Tibial nerve (tissue), 4 donors: ENCODE results near the gene ZNF860. TPM values are rescaled to one million over a fixed set of nuclear protein-coding genes. Genes with fewer than 3 reads are reported as not detected.

ENCODE experiments used
- DNase-seq, 2 donors: peaks; one replicate each; pipeline ENCODE4 v3.0.0-alpha.2; 2019; ENCODE audit warnings: low spot score in 2 of 2
- H3K27ac ChIP-seq, 4 donors: fragments of 200-600 bp; sonication (generic) in 3 of 4; one replicate each; pipeline ENCODE4 v1.5.1; 2017 to 2019; ENCODE audit warnings: mild to moderate bottlenecking in 1 of 4
- H3K27me3 ChIP-seq, 2 donors: fragments of 200-600 bp; sonication (generic) in 1 of 2; one replicate each; pipeline versions ENCODE4 v1.5.1 to v1.6.0; 2017 to 2019
- H3K36me3 ChIP-seq, 3 donors: fragments of 200-600 bp; sonication (generic); one replicate each; pipeline ENCODE4 v1.5.1; 2018 to 2019
- H3K4me1 ChIP-seq, 4 donors: fragments of 200-600 bp; sonication (generic) in 3 of 4; one replicate each; pipeline ENCODE4 v1.5.1; 2017 to 2019
- H3K4me3 ChIP-seq, 4 donors: fragments of 200-600 bp; sonication (generic) in 3 of 4; one replicate each; pipeline ENCODE4 v1.5.1; 2017 to 2019; ENCODE audit warnings: mild to moderate bottlenecking in 1 of 4, moderate library complexity in 1 of 4
- H3K9me3 ChIP-seq, 4 donors: fragments of 200-600 bp; sonication (generic) in 3 of 4; one replicate each; pipeline ENCODE4 v1.5.1; 2017 to 2019
- CTCF ChIP-seq, 5 experiments: fragments of 200-600 bp in 3 of 5; fragments of 450-650 bp in 2 of 5; sonication (generic) in 3 of 5; IDR thresholded peaks; one replicate each; pipeline ENCODE4 v1.5.1; 2016 to 2019; ENCODE audit warnings: antibody characterized with exemption in 5 of 5, mild to moderate bottlenecking in 3 of 5, moderate library complexity in 2 of 5
- EP300 ChIP-seq, 2 donors: sonication (generic); formaldehyde crosslinking; IDR thresholded peaks; one replicate each; pipeline ENCODE4 v1.6.1; 2017; ENCODE audit warnings: antibody characterized with exemption in 2 of 2, mild to moderate bottlenecking in 1 of 2
- POLR2A ChIP-seq, 2 donors: fragments of 450-650 bp; IDR thresholded peaks; one replicate each; pipeline ENCODE4 v1.6.1; 2017; ENCODE audit warnings: antibody characterized with exemption in 2 of 2, mild to moderate bottlenecking in 2 of 2, moderate library complexity in 2 of 2
- WGBS, 2 donors: methylation state at CpG; one replicate each; pipeline ENCODE4 v1.1.5; 2018; 5-methylcytosine and 5-hydroxymethylcytosine counted together
- total RNA-seq, 4 donors: library from RNA; depleted of rRNA; stranded (reverse); fragments of >200 nt; gene quantifications; one replicate each; pipeline ENCODE4 v1.1.0, GENCODE V29; 2016

Gene ZNF860
- total RNA-seq, 4 donors from 2014 or later: 0.84 to 1.8 (median 1.3) TPM

DNA sequence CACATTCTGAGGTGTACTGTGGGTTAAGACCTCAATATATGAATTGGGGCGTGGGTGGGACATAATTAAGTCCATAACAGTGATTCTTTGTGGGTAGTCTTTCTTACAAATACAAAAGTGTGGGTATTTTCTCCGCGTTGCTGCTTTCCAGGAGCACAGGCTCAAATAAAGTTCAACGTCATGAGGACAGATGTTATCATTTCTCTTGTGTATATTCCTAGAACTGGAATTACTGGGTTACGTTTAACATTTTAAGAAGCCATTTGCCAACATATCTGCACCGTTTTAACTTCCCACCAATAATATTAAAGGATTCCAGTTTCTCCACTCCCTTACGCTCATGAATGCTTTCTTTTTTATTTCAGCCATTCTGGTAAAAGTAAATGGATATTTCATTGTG, 39.6 kb downstream of the ZNF860 start:
- Histone ChIP-seq H3K27ac (no peak overlapping the region), H3K4me1 (no peaks in the 10 kb centered on the region), H3K27me3 (no peaks in the 10 kb centered on the region), H3K9me3 (no peaks in the 10 kb centered on the region), H3K4me3 (no peak overlapping the region), H3K36me3 (no peaks in the 10 kb centered on the region)
- no peak for TF ChIP-seq CTCF (IDR thresholded peaks at IDR 0.05)
- no peak for TF ChIP-seq EP300 (IDR thresholded peaks at IDR 0.05)
- TF ChIP-seq POLR2A (IDR thresholded peaks at IDR 0.05): no peak
- DNase-seq: no peak
- 68 to 69% methylated on average over 7 of the region's 7 CpGs for WGBS, 2 donors

- 79 to 81% methylated on average over 3 of the region's 3 CpGs for WGBS, 2 donors
- no peaks in the 10 kb centered on the region for H3K36me3 ChIP-seq
- TF ChIP-seq EP300 (IDR thresholded peaks at IDR 0.05) (no peak), POLR2A (IDR thresholded peaks at IDR 0.05) (no peak), CTCF (IDR thresholded peaks at IDR 0.05) (no peak)
- no peak for DNase-seq
- no peaks in the 10 kb centered on the region for H3K27me3 ChIP-seq
- H3K9me3 ChIP-seq: no peaks in the 10 kb centered on the region
- no peak overlapping the region for H3K27ac ChIP-seq
- no peaks in the 10 kb centered on the region for H3K4me1 ChIP-seq
- no peak overlapping the region for H3K4me3 ChIP-seq
These were observed 40.2 kb downstream of the ZNF860 start for GRCh38 chr3:32021748-32022147.

DNA sequence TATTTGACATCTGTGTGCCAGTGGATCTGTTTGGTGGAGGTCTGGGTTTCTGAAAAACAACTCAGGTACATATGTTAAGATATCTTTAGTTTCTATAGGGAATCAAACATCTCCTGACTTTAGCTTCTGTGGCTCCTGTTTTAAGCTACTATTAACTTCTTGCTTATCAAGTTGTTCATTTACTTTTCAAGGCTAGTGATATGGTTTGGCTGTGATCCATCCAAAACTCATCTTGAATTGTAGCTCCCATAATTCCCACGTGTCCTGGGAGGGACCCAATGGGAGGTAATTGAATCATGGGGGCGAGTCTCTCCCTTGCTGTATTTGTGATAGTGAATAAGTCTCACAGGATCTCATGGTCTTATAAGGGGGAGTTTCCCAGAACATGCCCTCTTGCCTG, 41.4 kb downstream of the ZNF860 start:
- WGBS, 2 donors: 75 to 77% methylated on average over 2 of the region's 2 CpGs
- no peaks in the 10 kb centered on the region for H3K36me3 ChIP-seq
- H3K4me1 ChIP-seq: no peaks in the 10 kb centered on the region
- no peaks in the 10 kb centered on the region for H3K27me3 ChIP-seq
- no peak for TF ChIP-seq CTCF (IDR thresholded peaks at IDR 0.05)
- no peak for TF ChIP-seq EP300 (IDR thresholded peaks at IDR 0.05)
- no peak for TF ChIP-seq POLR2A (IDR thresholded peaks at IDR 0.05)
- no peak for DNase-seq
- H3K9me3 ChIP-seq: no peaks in the 10 kb centered on the region
- no peak overlapping the region for H3K27ac ChIP-seq
- H3K4me3 ChIP-seq: no peak overlapping the region

GRCh38 chr3:32026593-32026992, 45.0 kb downstream of the ZNF860 start:
- no peak for DNase-seq
- Histone ChIP-seq H3K36me3 (no peaks in the 10 kb centered on the region), H3K4me3 (no peak overlapping the region), H3K27me3 (no peaks in the 10 kb centered on the region), H3K9me3 (no peaks in the 10 kb centered on the region), H3K4me1 (peaks cover 0 to 5% (median 0%) of the 10 kb centered on the region in 4 donors), H3K27ac (no peak overlapping the region)
- TF ChIP-seq EP300 (IDR thresholded peaks at IDR 0.05) (no peak), POLR2A (IDR thresholded peaks at IDR 0.05) (no peak), CTCF (IDR thresholded peaks at IDR 0.05) (no peak)
- WGBS, 2 donors: 73 to 83% methylated on average over 6 of the region's 6 CpGs

DNA sequence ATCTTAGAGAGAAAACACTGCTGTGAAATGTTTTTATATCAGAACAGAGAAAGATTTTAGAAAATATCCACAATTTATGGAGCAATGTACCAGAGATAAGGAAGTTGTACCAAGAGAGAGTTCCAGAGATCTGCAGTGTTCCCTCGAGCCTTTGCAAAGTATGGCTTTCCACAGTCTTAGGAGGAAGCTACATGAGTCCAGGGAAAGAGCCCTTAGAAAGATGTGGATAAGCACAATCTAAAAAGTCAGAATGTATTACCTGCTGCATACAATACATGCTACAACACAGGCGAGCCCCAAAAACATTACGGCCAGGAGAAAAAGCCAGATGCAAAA, 56.4 kb downstream of the ZNF860 start:
- no peak for DNase-seq
- no peak for TF ChIP-seq POLR2A (IDR thresholded peaks at IDR 0.05)
- no peak for TF ChIP-seq CTCF (IDR thresholded peaks at IDR 0.05)
- no peak for TF ChIP-seq EP300 (IDR thresholded peaks at IDR 0.05)
- 76 to 83% methylated on average over 3 of the region's 3 CpGs for WGBS, 2 donors
- no peaks in the 10 kb centered on the region for H3K27me3 ChIP-seq
- H3K4me3 ChIP-seq: no peak overlapping the region
- H3K4me1 ChIP-seq: no peaks in the 10 kb centered on the region
- no peak overlapping the region for H3K27ac ChIP-seq
- H3K9me3 ChIP-seq: peaks cover 0 to 11% (median 0%) of the 10 kb centered on the region in 4 donors
- no peaks in the 10 kb centered on the region for H3K36me3 ChIP-seq
